BE2C (cell line): ENCODE results near the gene FRS3.

ENCODE experiments used
- DNase-seq: peaks from one replicate; pipeline ENCODE4 v3.0.0-alpha.2; 2020
- H3K27me3 ChIP-seq: fragments of 250-450 bp; sonication (Bioruptor Pico); 2 replicates; pipeline ENCODE4 v1.5.1; 2020; ENCODE audit warnings: mild to moderate bottlenecking
- H3K36me3 ChIP-seq: fragments of 250-450 bp; sonication (Bioruptor Pico); 2 replicates; pipeline ENCODE4 v1.5.1; 2020; ENCODE audit warnings: mild to moderate bottlenecking
- H3K4me1 ChIP-seq: fragments of 250-450 bp; sonication (Bioruptor Pico); 2 replicates; pipeline ENCODE4 v1.5.1; 2020
- H3K4me3 ChIP-seq: 2 replicates; pipeline ENCODE4 v1.5.1; 2011; ENCODE audit warnings: low read depth, low read length
- H3K9me3 ChIP-seq: fragments of 250-450 bp; sonication (Bioruptor Pico); 2 replicates; pipeline ENCODE4 v1.5.1; 2020
- CTCF ChIP-seq: IDR thresholded peaks from 2 replicates; pipeline ENCODE4 v1.5.1; 2012; ENCODE audit warnings: mild to moderate bottlenecking, low read depth, low read length

Gene FRS3

GRCh38 chr6:41741625-41742490 lies 37.8 kb downstream of the FRS3 start:
- H3K4me3 ChIP-seq = no peak overlapping the region
- TF ChIP-seq CTCF = no peak
- no peak for DNase-seq
- H3K27me3 ChIP-seq = no peaks in the 10 kb centered on the region
- H3K36me3 ChIP-seq = no peaks in the 10 kb centered on the region
- H3K4me1 ChIP-seq = no peaks in the 10 kb centered on the region
- H3K9me3 ChIP-seq = no peaks in the 10 kb centered on the region

GRCh38 chr6:41740366-41741162 lies 39.1 kb downstream of the FRS3 start:
- no peak for DNase-seq
- no peaks in the 10 kb centered on the region for H3K9me3 ChIP-seq
- no peak overlapping the region for H3K4me3 ChIP-seq
- H3K36me3 ChIP-seq = no peaks in the 10 kb centered on the region
- H3K27me3 ChIP-seq = no peaks in the 10 kb centered on the region
- H3K4me1 ChIP-seq = peaks cover 4% of the 10 kb centered on the region
- TF ChIP-seq CTCF = no peak

- Histone ChIP-seq H3K9me3 (no peaks in the 10 kb centered on the region), H3K27me3 (no peaks in the 10 kb centered on the region), H3K36me3 (no peaks in the 10 kb centered on the region), H3K4me1 (peaks cover 4% of the 10 kb centered on the region), H3K4me3 (no peak overlapping the region)
- TF ChIP-seq CTCF = no peak
- no peak for DNase-seq
Measured at GRCh38 chr6:41739041-41739440, 40.7 kb downstream of the FRS3 start.

GRCh38 chr6:41737591-41738130 lies 42.0 kb downstream of the FRS3 start:
- no peak for DNase-seq
- Histone ChIP-seq H3K36me3 (no peaks in the 10 kb centered on the region), H3K4me3 (no peak overlapping the region), H3K4me1 (peaks cover 7% of the 10 kb centered on the region), H3K9me3 (no peaks in the 10 kb centered on the region), H3K27me3 (no peaks in the 10 kb centered on the region)
- TF ChIP-seq CTCF = no peak

GRCh38 chr6:41736800-41737555 lies 42.7 kb downstream of the FRS3 start:
- no peak for TF ChIP-seq CTCF
- Histone ChIP-seq H3K36me3 (no peaks in the 10 kb centered on the region), H3K4me1 (peaks cover 11% of the 10 kb centered on the region), H3K9me3 (no peaks in the 10 kb centered on the region), H3K4me3 (no peak overlapping the region), H3K27me3 (no peaks in the 10 kb centered on the region)
- no peak for DNase-seq
